Measurements from ENCODE around the gene WBP1.

- TF ChIP-seq CTCF (IDR thresholded peaks at IDR 0.05 in 8 of 11, conservative IDR thresholded peaks at IDR 0.05 in 3 of 11) (no peak), POLR2A (IDR thresholded peaks at IDR 0.05) (no peak)
Observed at GRCh38 chr2:74416778-74417177, 41.5 kb upstream of the WBP1 start.
